ENCODE results near the gene ZBTB46. TPM values are rescaled to one million over a fixed set of nuclear protein-coding genes. Genes with fewer than 3 reads are reported as not detected.

Gene ZBTB46
- total RNA-seq, 2 donors from 2014 or later: 9.3 to 9.9 TPM

DNA sequence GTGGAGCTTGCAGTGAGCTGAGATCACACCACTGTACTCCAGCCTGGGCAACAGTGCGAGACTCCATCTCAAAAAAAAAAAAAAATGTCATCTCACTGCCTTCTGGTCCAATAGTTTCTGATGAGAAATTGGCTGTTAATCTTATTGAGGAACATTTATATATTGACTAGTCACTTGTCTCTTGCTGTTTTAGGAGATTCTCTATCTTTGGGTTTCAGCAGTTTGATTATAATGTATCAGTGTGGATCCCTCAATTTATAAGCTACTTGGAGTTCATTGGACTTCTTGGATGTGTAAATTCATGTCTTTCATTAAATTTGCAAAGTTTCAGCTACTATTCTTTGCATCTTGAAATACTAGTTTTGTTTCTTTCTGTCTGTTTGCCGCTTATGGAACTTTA is 112.1 kb downstream of the ZBTB46 start:
- peaks cover 33% of the 10 kb centered on the region for H3K36me3 ChIP-seq
- H3K9me3 ChIP-seq: peaks cover 16% of the 10 kb centered on the region
- H3K4me3 ChIP-seq: no peak overlapping the region
- DNase-seq (ENCODE audit: low spot score) (no peak), ATAC-seq (ENCODE audit: insufficient number of reproducible peaks, low FRiP score, low read depth) (no peak)
- TF ChIP-seq, protein P1, sequence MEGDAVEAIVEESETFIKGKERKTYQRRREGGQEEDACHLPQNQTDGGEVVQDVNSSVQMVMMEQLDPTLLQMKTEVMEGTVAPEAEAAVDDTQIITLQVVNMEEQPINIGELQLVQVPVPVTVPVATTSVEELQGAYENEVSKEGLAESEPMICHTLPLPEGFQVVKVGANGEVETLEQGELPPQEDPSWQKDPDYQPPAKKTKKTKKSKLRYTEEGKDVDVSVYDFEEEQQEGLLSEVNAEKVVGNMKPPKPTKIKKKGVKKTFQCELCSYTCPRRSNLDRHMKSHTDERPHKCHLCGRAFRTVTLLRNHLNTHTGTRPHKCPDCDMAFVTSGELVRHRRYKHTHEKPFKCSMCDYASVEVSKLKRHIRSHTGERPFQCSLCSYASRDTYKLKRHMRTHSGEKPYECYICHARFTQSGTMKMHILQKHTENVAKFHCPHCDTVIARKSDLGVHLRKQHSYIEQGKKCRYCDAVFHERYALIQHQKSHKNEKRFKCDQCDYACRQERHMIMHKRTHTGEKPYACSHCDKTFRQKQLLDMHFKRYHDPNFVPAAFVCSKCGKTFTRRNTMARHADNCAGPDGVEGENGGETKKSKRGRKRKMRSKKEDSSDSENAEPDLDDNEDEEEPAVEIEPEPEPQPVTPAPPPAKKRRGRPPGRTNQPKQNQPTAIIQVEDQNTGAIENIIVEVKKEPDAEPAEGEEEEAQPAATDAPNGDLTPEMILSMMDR (IDR thresholded peaks at IDR 0.05): no peak
- no peaks in the 10 kb centered on the region for H3K4me1 ChIP-seq (ENCODE audit: control insufficient read depth in 1 of 2, low read depth in 2 of 2)
- no peaks in the 10 kb centered on the region for H3K27me3 ChIP-seq (replicated peaks; ENCODE audit: insufficient read depth)
- no peak overlapping the region for H3K27ac ChIP-seq

DNA sequence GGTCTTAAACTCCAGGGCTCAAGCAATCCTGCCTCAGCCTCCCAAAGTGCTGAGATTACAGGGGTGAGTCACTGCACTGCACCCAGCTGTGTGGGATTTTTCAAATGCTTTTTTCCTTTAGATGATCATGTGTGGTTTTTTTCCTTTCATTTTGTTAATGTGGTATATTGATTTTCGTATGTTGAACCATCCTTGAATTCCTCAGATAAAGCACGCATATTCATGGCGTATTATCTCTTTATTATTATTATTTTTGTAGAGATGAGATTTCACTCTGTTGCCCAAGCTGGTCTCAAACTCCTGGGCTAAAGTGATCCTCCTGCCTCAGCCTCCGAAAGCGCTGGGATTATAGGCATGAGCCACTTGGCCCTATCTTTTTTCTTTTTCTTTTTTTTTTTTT is 116.2 kb downstream of the ZBTB46 start:
- peaks cover 16% of the 10 kb centered on the region for H3K9me3 ChIP-seq
- H3K36me3 ChIP-seq: peaks cover 41% of the 10 kb centered on the region
- no peaks in the 10 kb centered on the region for H3K27me3 ChIP-seq (replicated peaks; ENCODE audit: insufficient read depth)
- no peak for ATAC-seq (ENCODE audit: insufficient number of reproducible peaks, low FRiP score, low read depth)
- no peak for DNase-seq (ENCODE audit: low spot score)
- no peak overlapping the region for H3K4me3 ChIP-seq
- H3K4me1 ChIP-seq (ENCODE audit: control insufficient read depth in 1 of 2, low read depth in 2 of 2): no peaks in the 10 kb centered on the region
- TF ChIP-seq, protein P1 (IDR thresholded peaks at IDR 0.05): no peak
- H3K27ac ChIP-seq: no peak overlapping the region

DNA sequence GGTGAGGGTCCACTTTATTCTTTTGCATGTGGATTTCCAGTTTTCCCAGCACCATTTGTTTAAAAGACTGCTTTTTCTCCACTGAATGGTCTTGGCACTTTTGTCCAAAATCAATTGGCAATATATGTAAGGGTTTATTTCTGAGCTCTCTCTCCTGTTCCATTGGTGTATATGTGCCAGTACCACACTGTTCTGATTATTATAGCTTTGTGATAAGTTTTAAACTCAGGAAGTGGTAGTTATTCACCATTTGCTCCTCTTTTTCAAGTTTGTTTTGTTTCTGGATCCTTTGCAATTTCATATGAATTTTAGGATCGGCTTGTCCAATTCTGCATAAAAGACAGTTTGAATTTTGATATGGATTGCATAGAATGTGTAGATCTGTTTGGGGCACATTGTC is 118.9 kb downstream of the ZBTB46 start:
- Histone ChIP-seq H3K9me3 (peaks cover 9% of the 10 kb centered on the region), H3K4me3 (no peak overlapping the region), H3K27me3 (replicated peaks; ENCODE audit: insufficient read depth) (no peaks in the 10 kb centered on the region), H3K36me3 (peaks cover 26% of the 10 kb centered on the region), H3K4me1 (ENCODE audit: control insufficient read depth in 1 of 2, low read depth in 2 of 2) (peaks cover 12 to 14% of the 10 kb centered on the region in 2 donors), H3K27ac (no peak overlapping the region)
- ATAC-seq (ENCODE audit: insufficient number of reproducible peaks, low FRiP score, low read depth) (no peak), DNase-seq (ENCODE audit: low spot score) (no peak)
- TF ChIP-seq, protein P1 (IDR thresholded peaks at IDR 0.05): no peak

DNA sequence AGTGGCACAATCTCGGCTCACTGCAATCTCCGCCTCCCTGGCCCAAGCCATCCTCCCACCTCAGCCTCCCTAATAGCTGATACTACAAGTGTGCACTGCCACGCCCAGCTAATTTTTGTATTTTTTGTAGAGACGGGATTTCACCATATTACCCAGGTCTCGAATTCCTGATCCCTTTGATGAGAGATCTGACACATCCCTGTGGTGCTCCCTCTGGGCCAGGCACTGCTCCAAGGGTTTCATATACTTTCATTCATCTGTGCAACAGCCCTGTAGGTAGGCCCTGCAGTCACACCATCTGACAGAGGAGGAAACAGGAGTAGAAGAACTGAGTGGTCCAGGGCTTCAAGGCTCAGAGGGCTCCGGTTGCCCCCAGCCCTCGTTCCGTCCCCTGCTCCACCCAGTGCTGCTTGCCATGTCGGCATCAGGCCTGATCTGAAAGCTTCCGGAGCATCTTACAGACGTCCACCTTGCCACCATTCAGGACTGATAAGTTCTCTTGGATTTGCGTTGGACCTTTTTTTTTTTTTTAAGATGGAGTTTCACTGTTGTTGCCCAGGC is 119.9 kb downstream of the ZBTB46 start:
- Histone ChIP-seq H3K4me3 (no peak overlapping the region), H3K9me3 (peaks cover 9% of the 10 kb centered on the region), H3K27me3 (replicated peaks; ENCODE audit: insufficient read depth) (no peaks in the 10 kb centered on the region), H3K4me1 (ENCODE audit: control insufficient read depth in 1 of 2, low read depth in 2 of 2) (peaks cover 19 to 24% of the 10 kb centered on the region in 2 donors), H3K27ac (no peak overlapping the region), H3K36me3 (peaks cover 26% of the 10 kb centered on the region)
- TF ChIP-seq, protein P1 (IDR thresholded peaks at IDR 0.05): no peak
- DNase-seq (ENCODE audit: low spot score) (no peak), ATAC-seq (ENCODE audit: insufficient number of reproducible peaks, low FRiP score, low read depth) (no peak)

DNA sequence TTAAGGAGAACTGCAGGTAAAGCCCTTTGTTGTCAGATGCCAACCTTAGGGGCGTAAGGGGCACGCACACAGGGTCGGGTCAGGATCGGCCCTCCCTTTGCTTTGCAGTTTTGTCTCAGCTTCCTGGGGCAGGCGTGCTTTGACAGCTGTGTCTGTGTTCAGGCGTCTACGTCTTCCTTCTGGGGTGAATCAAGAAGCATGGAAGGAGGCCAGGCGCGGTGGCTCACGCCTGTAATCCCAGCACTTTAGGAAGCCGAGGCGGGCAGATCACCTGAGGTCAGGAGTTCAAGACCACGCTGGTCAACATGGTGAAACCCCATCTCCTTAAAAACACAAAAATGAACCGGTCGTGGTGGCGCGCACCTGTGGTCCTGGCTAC is 121.9 kb downstream of the ZBTB46 start:
- H3K4me1 ChIP-seq (ENCODE audit: control insufficient read depth in 1 of 2, low read depth in 2 of 2): peaks cover 22 to 27% of the 10 kb centered on the region in 2 donors
- TF ChIP-seq, protein P1 (IDR thresholded peaks at IDR 0.05): no peak
- peak overlapping the region; percentile 94 for H3K4me3 ChIP-seq
- no peaks in the 10 kb centered on the region for H3K9me3 ChIP-seq
- no peak for ATAC-seq (ENCODE audit: insufficient number of reproducible peaks, low FRiP score, low read depth)
- no peak for DNase-seq (ENCODE audit: low spot score)
- H3K36me3 ChIP-seq: peaks cover 33% of the 10 kb centered on the region
- H3K27me3 ChIP-seq (replicated peaks; ENCODE audit: insufficient read depth): no peaks in the 10 kb centered on the region
- H3K27ac ChIP-seq: no peak overlapping the region
